Uterus (tissue), 4 donors: ENCODE measurements around the gene ARHGEF2. TPM values are rescaled to one million over a fixed set of nuclear protein-coding genes. Genes with fewer than 3 reads are reported as not detected.

Experiments used
- DNase-seq, 2 donors: peaks; one replicate each; pipeline ENCODE4 v3.0.0-alpha.2; 2019 to 2020
- H3K27ac ChIP-seq, 2 donors: fragments of 200-600 bp; sonication (generic); 1 replicate in 1 of 2; 2 replicates in 1 of 2; pipeline ENCODE4 v1.5.1; 2016 to 2018
- H3K27me3 ChIP-seq, 2 donors: fragments of 200-600 bp; sonication (generic); one replicate each; pipeline ENCODE4 v1.5.1; 2018 to 2019; ENCODE audit warnings: control low read depth in 1 of 2
- H3K36me3 ChIP-seq, 2 donors: fragments of 200-600 bp; sonication (generic); one replicate each; pipeline ENCODE4 v1.5.1; 2019; ENCODE audit warnings: control low read depth in 1 of 2
- H3K4me1 ChIP-seq, 2 donors: fragments of 200-600 bp; sonication (generic); one replicate each; pipeline ENCODE4 v1.5.1; 2018 to 2019; ENCODE audit warnings: control low read depth in 1 of 2
- H3K4me3 ChIP-seq, 2 donors: fragments of 200-600 bp; sonication (generic); 1 replicate in 1 of 2; 2 replicates in 1 of 2; pipeline ENCODE4 v1.5.1; 2018 to 2019; ENCODE audit warnings: mild to moderate bottlenecking in 1 of 2
- H3K9me3 ChIP-seq, 2 donors: fragments of 200-600 bp; sonication (generic); one replicate each; pipeline ENCODE4 v1.5.1; 2019; ENCODE audit warnings: control low read depth in 1 of 2
- CTCF ChIP-seq, 4 experiments: fragments of 200-600 bp in 2 of 4; fragments of 450-650 bp in 2 of 4; sonication (generic) in 2 of 4; IDR thresholded peaks; one replicate each; pipeline ENCODE4 v1.5.1; 2016 to 2019; ENCODE audit warnings: antibody characterized with exemption in 4 of 4, mild to moderate bottlenecking in 2 of 4, moderate library complexity in 1 of 4
- POLR2A ChIP-seq, 2 donors: fragments of 450-650 bp; IDR thresholded peaks; one replicate each; pipeline ENCODE4 v1.6.1; 2016; ENCODE audit warnings: antibody characterized with exemption in 2 of 2, mild to moderate bottlenecking in 1 of 2, moderate library complexity in 1 of 2
- intact Hi-C: fragments of 100-400 bp; cut with DNase I; formaldehyde crosslinking; loops from one replicate; pipeline ENCODE4 v1.15.1; 2023; ENCODE audit warnings: low total_unique reads
- total RNA-seq, 4 donors: library from RNA; depleted of rRNA in 3 of 4; stranded (reverse); fragments of >200 nt in 3 of 4; gene quantifications; one replicate each; pipeline versions ENCODE4 v1.1.0 to v1.2.4, GENCODE V29; 2014 to 2023
- donor health status: DM: yes; HTN: yes; CAD: no.

ARHGEF2 gene
- total RNA-seq, 4 donors from 2014 or later = 59.4 to 178 (median 72.8) TPM

GRCh38 chr1:155983191-155984024, 5.1 kb upstream of the ARHGEF2 start:
- peak; percentile 84 to 85 for DNase-seq
- Histone ChIP-seq H3K4me3 (peak overlapping the region in 1 of 2 donors; percentile 24), H3K27ac (peak overlapping the region; percentile 95 to 99), H3K36me3 (no peaks in the 10 kb centered on the region), H3K27me3 (no peaks in the 10 kb centered on the region), H3K4me1 (peaks cover 5 to 19% of the 10 kb centered on the region in 2 donors), H3K9me3 (no peaks in the 10 kb centered on the region)
- intact Hi-C loops = no loop called here
- TF ChIP-seq CTCF (IDR thresholded peaks at IDR 0.05) = no peak
- TF ChIP-seq POLR2A (IDR thresholded peaks at IDR 0.05) = peak; percentile 18 to 45

GRCh38 chr1:155982106-155982505, 3.8 kb upstream of the ARHGEF2 start:
- Histone ChIP-seq H3K27me3 (no peaks in the 10 kb centered on the region), H3K27ac (peak overlapping the region; percentile 95 to 99), H3K4me3 (peak overlapping the region in 1 of 2 donors; percentile 1), H3K4me1 (peaks cover 5 to 20% of the 10 kb centered on the region in 2 donors), H3K9me3 (no peaks in the 10 kb centered on the region), H3K36me3 (no peaks in the 10 kb centered on the region)
- DNase-seq = no peak
- TF ChIP-seq CTCF (IDR thresholded peaks at IDR 0.05) = no peak
- no peak for TF ChIP-seq POLR2A (IDR thresholded peaks at IDR 0.05)
- intact Hi-C loops = no loop called here

DNA sequence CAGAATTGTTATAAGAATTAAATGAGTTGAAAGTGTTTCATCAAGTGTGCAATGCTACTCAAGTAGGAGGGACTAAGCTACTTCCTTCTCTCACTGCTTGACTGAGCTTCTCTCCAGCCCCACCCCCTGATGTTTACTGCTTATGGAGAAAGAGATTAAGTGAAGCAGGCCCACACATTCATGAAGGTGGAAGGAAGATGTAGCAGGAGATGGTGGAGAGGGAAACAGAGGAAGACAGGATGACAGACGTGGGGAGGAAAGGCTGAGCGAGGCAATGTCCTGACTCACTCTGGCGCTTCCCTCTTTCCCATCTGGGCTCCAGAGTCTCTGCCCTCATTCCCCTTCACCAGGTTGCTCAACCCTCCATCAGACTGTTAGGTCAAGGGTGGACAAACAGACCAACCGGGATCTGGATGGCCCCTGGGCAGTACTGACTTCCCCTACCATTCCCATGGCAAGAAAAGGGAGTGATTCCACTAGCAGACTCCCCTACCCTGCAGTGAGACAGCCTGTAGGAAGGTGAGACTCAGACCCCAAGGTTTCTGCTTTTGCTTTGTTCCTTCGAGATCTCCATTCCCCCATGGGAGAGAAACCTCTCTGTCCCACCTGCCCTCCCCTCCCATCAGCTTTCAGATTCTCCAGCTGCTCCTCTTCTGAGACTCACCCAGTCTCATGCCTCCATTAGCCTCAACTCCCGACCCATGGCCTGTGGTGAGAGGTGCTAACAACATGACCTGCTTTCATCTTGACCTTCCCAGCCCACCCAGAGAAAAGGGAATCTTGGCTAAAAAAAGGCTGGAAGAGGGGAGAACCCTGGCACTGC, 3.1 kb upstream of the ARHGEF2 start:
- no peaks in the 10 kb centered on the region for H3K9me3 ChIP-seq
- peaks cover 5 to 25% of the 10 kb centered on the region in 2 donors for H3K4me1 ChIP-seq
- peak overlapping the region; percentile 95 to 99 for H3K27ac ChIP-seq
- intact Hi-C loops = no loop called here
- peak overlapping the region in 1 of 2 donors; percentile 1 for H3K4me3 ChIP-seq
- TF ChIP-seq POLR2A (IDR thresholded peaks at IDR 0.05) (no peak), CTCF (IDR thresholded peaks at IDR 0.05) (no peak)
- peak; percentile 48 to 64 for DNase-seq
- no peaks in the 10 kb centered on the region for H3K36me3 ChIP-seq
- H3K27me3 ChIP-seq = no peaks in the 10 kb centered on the region

DNA sequence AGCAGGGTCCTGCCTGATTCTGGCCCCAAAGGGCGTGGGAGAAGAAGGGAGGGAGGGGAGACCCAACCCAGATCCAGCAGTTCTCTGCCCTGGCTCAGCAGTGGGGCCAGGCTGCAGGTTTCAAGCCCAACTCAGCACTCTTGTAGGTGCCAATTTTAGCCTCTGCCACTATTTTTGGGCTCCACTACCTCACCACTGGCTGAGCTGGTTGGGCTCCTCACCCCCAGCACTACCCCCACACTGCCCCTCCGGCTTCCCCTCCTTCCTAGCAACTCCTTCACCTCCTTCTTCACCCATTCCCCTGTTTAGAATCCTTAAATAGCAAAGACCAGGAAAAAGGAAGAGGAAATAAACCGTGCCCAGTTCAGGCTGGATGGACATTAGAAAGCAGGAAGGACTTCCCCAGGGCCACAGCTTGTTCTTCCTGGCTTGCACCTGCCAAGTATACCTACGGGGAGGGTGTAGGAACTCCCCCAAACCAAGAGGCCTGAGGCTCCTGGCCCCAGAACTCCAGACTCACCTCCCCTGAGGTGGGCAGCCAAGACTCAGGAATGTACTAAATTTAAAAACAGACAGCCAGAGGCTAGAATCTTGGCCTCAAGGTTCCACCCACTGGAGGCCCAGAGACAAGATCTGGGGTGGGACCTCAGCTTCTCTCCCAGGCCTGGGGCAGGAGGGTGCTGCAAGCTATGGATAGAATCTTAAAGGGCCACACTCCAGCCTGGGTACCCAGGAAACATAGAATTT, 1.4 kb upstream of the ARHGEF2 start:
- Histone ChIP-seq H3K36me3 (no peaks in the 10 kb centered on the region), H3K4me3 (peak overlapping the region; percentile 70 to 91), H3K9me3 (no peaks in the 10 kb centered on the region), H3K27me3 (no peaks in the 10 kb centered on the region), H3K27ac (peak overlapping the region; percentile 95 to 99), H3K4me1 (peaks cover 5 to 33% of the 10 kb centered on the region in 2 donors)
- DNase-seq = peak; percentile 56 to 70
- intact Hi-C loops = no loop called here
- peak in 1 of 2 donors; percentile 41 for TF ChIP-seq POLR2A (IDR thresholded peaks at IDR 0.05)
- TF ChIP-seq CTCF (IDR thresholded peaks at IDR 0.05) = no peak
